SK-N-SH treated with all-trans-retinoic acid at 6 μM for 48 hours (cell line): ENCODE results near the gene IL36RN.

Experiments used
- ARNTL ChIP-seq: fragments of 450-650 bp; formaldehyde crosslinking; IDR thresholded peaks from 2 replicates; pipeline ENCODE4 v1.5.0; 2020; ENCODE audit warnings: low read depth, mild to moderate bottlenecking, moderate library complexity, borderline replicate concordance
- BACH2 ChIP-seq: fragments of 250-450 bp; sonication (Bioruptor Pico); IDR thresholded peaks from 2 replicates; pipeline ENCODE4 v1.9.0; 2021; ENCODE audit warnings: mild to moderate bottlenecking, borderline replicate concordance
- RARB ChIP-seq: fragments of 250-450 bp; sonication (Bioruptor Pico); IDR thresholded peaks from 2 replicates; pipeline ENCODE4 v1.8.0; 2021; ENCODE audit warnings: mild to moderate bottlenecking, moderate library complexity
- TOX ChIP-seq: fragments of 250-450 bp; sonication (Bioruptor Pico); IDR thresholded peaks from 2 replicates; pipeline ENCODE4 v1.8.0; 2021; ENCODE audit warnings: mild to moderate bottlenecking, moderate library complexity, borderline replicate concordance
- ZC3H10 ChIP-seq: fragments of 250-450 bp; sonication (Bioruptor Pico); IDR thresholded peaks from 2 replicates; pipeline ENCODE4 v1.5.1; 2021; ENCODE audit warnings: mild to moderate bottlenecking, moderate library complexity
- ZFP3 ChIP-seq: fragments of 250-450 bp; sonication (Bioruptor Pico); IDR thresholded peaks from 2 replicates; pipeline ENCODE4 v1.5.0; 2020; ENCODE audit warnings: mild to moderate bottlenecking, moderate library complexity
- ZNF565 ChIP-seq: fragments of 450-650 bp; formaldehyde crosslinking; conservative IDR thresholded peaks from 2 replicates; pipeline ENCODE4 v1.5.0; 2020; ENCODE audit warnings: low read depth, mild to moderate bottlenecking, moderate library complexity
- ZNF70 ChIP-seq: fragments of 450-650 bp; formaldehyde crosslinking; IDR thresholded peaks from 2 replicates; pipeline ENCODE4 v1.5.0; 2020; ENCODE audit warnings: mild to moderate bottlenecking, moderate library complexity
- ZNF8 ChIP-seq: fragments of 450-650 bp; formaldehyde crosslinking; IDR thresholded peaks from 2 replicates; pipeline ENCODE4 v1.5.0; 2020; ENCODE audit warnings: mild to moderate bottlenecking, moderate library complexity
- TF ChIP-seq, protein P1 (sequence below): fragments of 250-450 bp; sonication (Bioruptor Pico); IDR thresholded peaks from 2 replicates; pipeline ENCODE4 v1.8.0; 2021; ENCODE audit warnings: low read depth, mild to moderate bottlenecking, moderate library complexity, borderline replicate concordance
- TF ChIP-seq, protein P2 (sequence below): fragments of 250-450 bp; sonication (Bioruptor Pico); IDR thresholded peaks from 2 replicates; pipeline ENCODE4 v1.8.0; 2020; ENCODE audit warnings: mild to moderate bottlenecking, moderate library complexity, borderline replicate concordance
- TF ChIP-seq, protein P3 (sequence below): fragments of 250-450 bp; sonication (Bioruptor Pico); IDR thresholded peaks from 2 replicates; pipeline ENCODE4 v1.5.1; 2020; ENCODE audit warnings: low read depth, mild to moderate bottlenecking, moderate library complexity

DNA sequence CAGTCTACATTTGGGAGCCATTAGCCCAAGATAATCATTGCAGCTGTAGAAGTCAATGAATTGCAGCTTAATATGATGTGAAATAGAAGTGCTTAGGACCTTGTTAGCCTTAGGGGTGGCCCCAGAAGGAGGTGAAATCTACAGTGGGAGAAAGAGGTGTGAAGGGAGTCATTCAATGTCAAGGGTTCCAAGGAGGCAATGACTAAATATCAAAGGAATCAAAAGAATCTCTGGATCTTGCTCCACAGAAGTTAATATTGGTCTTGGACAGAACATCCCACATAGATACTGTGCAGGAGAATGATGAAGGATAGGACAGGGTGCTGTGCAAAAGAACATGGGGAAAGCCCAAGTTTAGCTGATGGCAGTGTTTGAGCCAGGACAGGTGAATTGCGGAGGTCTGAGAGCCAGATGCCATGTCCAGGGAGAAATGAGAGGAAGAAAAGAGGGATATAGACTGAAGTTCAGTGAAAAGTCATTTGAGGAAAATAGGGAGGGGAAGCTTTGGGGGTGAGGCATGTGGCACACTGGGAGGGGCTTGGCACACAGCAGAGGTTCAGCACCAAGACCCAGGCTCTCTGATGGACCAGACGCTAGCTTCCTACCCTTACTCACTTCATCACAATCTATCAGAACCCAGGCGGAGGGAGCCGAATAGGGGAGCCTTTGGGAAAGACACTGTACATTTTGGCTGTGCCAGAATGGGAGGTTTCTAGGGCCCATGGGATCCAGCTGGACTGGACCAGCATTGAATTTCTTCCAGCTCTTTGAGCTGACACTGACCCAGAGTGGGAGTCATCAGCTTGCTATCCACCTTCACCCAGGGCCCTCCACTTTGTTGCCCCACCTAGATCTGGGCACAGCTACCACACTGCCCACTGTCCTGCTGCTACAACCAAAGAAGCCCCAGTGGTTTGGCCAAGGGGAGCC lies 10.9 kb downstream of the IL36RN start:
- no peak for TF ChIP-seq ZC3H10 (CRISPR knock-in tag)
- TF ChIP-seq TOX (CRISPR knock-in tag), result no peak
- no peak for TF ChIP-seq ZNF70
- TF ChIP-seq, protein P1, sequence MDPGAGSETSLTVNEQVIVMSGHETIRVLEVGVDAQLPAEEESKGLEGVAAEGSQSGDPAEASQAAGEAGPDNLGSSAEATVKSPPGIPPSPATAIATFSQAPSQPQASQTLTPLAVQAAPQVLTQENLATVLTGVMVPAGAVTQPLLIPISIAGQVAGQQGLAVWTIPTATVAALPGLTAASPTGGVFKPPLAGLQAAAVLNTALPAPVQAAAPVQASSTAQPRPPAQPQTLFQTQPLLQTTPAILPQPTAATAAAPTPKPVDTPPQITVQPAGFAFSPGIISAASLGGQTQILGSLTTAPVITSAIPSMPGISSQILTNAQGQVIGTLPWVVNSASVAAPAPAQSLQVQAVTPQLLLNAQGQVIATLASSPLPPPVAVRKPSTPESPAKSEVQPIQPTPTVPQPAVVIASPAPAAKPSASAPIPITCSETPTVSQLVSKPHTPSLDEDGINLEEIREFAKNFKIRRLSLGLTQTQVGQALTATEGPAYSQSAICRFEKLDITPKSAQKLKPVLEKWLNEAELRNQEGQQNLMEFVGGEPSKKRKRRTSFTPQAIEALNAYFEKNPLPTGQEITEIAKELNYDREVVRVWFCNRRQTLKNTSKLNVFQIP (CRISPR knock-in tag), result no peak
- no peak for TF ChIP-seq ZFP3 (CRISPR knock-in tag)
- no peak for TF ChIP-seq RARB (CRISPR knock-in tag)
- TF ChIP-seq, protein P2, sequence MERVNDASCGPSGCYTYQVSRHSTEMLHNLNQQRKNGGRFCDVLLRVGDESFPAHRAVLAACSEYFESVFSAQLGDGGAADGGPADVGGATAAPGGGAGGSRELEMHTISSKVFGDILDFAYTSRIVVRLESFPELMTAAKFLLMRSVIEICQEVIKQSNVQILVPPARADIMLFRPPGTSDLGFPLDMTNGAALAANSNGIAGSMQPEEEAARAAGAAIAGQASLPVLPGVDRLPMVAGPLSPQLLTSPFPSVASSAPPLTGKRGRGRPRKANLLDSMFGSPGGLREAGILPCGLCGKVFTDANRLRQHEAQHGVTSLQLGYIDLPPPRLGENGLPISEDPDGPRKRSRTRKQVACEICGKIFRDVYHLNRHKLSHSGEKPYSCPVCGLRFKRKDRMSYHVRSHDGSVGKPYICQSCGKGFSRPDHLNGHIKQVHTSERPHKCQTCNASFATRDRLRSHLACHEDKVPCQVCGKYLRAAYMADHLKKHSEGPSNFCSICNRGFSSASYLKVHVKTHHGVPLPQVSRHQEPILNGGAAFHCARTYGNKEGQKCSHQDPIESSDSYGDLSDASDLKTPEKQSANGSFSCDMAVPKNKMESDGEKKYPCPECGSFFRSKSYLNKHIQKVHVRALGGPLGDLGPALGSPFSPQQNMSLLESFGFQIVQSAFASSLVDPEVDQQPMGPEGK (CRISPR knock-in tag), result no peak
- TF ChIP-seq, protein P3, sequence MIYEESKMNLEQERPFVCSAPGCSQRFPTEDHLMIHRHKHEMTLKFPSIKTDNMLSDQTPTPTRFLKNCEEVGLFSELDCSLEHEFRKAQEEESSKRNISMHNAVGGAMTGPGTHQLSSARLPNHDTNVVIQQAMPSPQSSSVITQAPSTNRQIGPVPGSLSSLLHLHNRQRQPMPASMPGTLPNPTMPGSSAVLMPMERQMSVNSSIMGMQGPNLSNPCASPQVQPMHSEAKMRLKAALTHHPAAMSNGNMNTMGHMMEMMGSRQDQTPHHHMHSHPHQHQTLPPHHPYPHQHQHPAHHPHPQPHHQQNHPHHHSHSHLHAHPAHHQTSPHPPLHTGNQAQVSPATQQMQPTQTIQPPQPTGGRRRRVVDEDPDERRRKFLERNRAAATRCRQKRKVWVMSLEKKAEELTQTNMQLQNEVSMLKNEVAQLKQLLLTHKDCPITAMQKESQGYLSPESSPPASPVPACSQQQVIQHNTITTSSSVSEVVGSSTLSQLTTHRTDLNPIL (CRISPR knock-in tag), result no peak
- TF ChIP-seq ZNF565 (CRISPR knock-in tag), result no peak
- TF ChIP-seq ARNTL, result no peak
- no peak for TF ChIP-seq ZNF8 (CRISPR knock-in tag)
- TF ChIP-seq BACH2 (CRISPR knock-in tag), result no peak
